Mesenchymal stem cell (in vitro differentiated cells and primary cell): Measurements from ENCODE around the gene SLC23A2.

ENCODE experiments used
- DNase-seq: peaks from one replicate; pipeline ENCODE4 v3.0.0-alpha.2; 2013
- H2AFZ ChIP-seq: one replicate; pipeline ENCODE4 v1.6.1; 2013; ENCODE audit warnings: low read depth, mild to moderate bottlenecking, control low read depth, inconsistent platforms, low read length, moderate library complexity
- H2AK5ac ChIP-seq: 2 replicates; pipeline ENCODE4 v1.6.1; 2013; ENCODE audit warnings: low read length, moderate library complexity, mild to moderate bottlenecking, inconsistent platforms; ENCODE audit not compliant: severe bottlenecking
- H2BK120ac ChIP-seq: one replicate; pipeline ENCODE4 v1.6.1; 2013; ENCODE audit warnings: low read depth, mild to moderate bottlenecking, inconsistent platforms, low read length, moderate library complexity
- H2BK12ac ChIP-seq, 2 experiments: one replicate each; pipeline ENCODE4 v1.6.1; 2013; ENCODE audit warnings: inconsistent platforms in 2 of 2, low read length in 2 of 2, mild to moderate bottlenecking in 2 of 2, moderate library complexity in 2 of 2, control low read depth in 1 of 2
- H2BK15ac ChIP-seq: one replicate; pipeline ENCODE4 v1.6.1; 2013; ENCODE audit warnings: mild to moderate bottlenecking, low read depth, inconsistent platforms; ENCODE audit not compliant: poor library complexity, severe bottlenecking
- H2BK5ac ChIP-seq: 2 replicates; pipeline ENCODE4 v1.6.1; 2013; ENCODE audit warnings: low read depth, mild to moderate bottlenecking, low read length, control low read depth, inconsistent platforms; ENCODE audit not compliant: poor library complexity, severe bottlenecking
- H3K14ac ChIP-seq, 2 experiments: one replicate each; pipeline ENCODE4 v1.6.1; 2013; ENCODE audit warnings: inconsistent platforms in 2 of 2, low read length in 2 of 2, control low read depth in 1 of 2, mild to moderate bottlenecking in 1 of 2, moderate library complexity in 1 of 2
- H3K18ac ChIP-seq, 2 experiments: one replicate each; pipeline ENCODE4 v1.6.1; 2013; ENCODE audit warnings: inconsistent platforms in 2 of 2, low read length in 2 of 2, control low read depth in 1 of 2, low read depth in 1 of 2, mild to moderate bottlenecking in 1 of 2
- H3K23ac ChIP-seq, 2 experiments: one replicate each; pipeline ENCODE4 v1.6.1; 2013; ENCODE audit warnings: inconsistent platforms in 2 of 2, low read length in 2 of 2, mild to moderate bottlenecking in 2 of 2, moderate library complexity in 2 of 2, control low read depth in 1 of 2
- H3K27ac ChIP-seq: 2 replicates; pipeline ENCODE4 v1.5.1; 2013; ENCODE audit warnings: mild to moderate bottlenecking, moderate library complexity, low read length, control low read depth, inconsistent platforms; ENCODE audit not compliant: poor library complexity, severe bottlenecking
- H3K27me3 ChIP-seq, 2 experiments: 2 replicates each; pipeline versions ENCODE4 v1.6.1 to v1.7.0; 2013; ENCODE audit warnings: low read length in 2 of 2, mild to moderate bottlenecking in 2 of 2, moderate library complexity in 2 of 2, control low read depth in 1 of 2, inconsistent platforms in 1 of 2; ENCODE audit not compliant: control insufficient read depth in 1 of 2, insufficient read depth in 1 of 2
- H3K36me3 ChIP-seq, 2 experiments: 2 replicates each; pipeline versions ENCODE4 v1.6.1 to v1.7.0; 2013; ENCODE audit warnings: low read length in 2 of 2, control low read depth in 1 of 2, inconsistent platforms in 1 of 2, low read depth in 1 of 2, mild to moderate bottlenecking in 1 of 2; ENCODE audit not compliant: insufficient read depth in 2 of 2, control insufficient read depth in 1 of 2
- H3K4ac ChIP-seq, 2 experiments: one replicate each; pipeline ENCODE4 v1.6.1; 2013; ENCODE audit warnings: inconsistent platforms in 2 of 2, low read length in 2 of 2, mild to moderate bottlenecking in 2 of 2, moderate library complexity in 2 of 2, control low read depth in 1 of 2, low read depth in 1 of 2
- H3K4me1 ChIP-seq: 2 replicates; pipeline ENCODE4 v1.6.1; 2013; ENCODE audit warnings: low read depth, low read length, control low read depth; ENCODE audit not compliant: control insufficient read depth, insufficient read depth
- H3K4me2 ChIP-seq: 2 replicates; pipeline ENCODE4 v1.6.1; 2013; ENCODE audit warnings: low read length, mild to moderate bottlenecking, inconsistent platforms; ENCODE audit not compliant: poor library complexity, severe bottlenecking
- H3K4me3 ChIP-seq, 2 experiments: 2 replicates each; pipeline versions ENCODE4 v1.5.1 to v1.7.0; 2013; ENCODE audit warnings: low read length in 2 of 2, mild to moderate bottlenecking in 2 of 2, control low read depth in 1 of 2, low read depth in 1 of 2; ENCODE audit not compliant: insufficient read depth in 1 of 2
- H3K79me1 ChIP-seq: replicated peaks from 2 replicates; pipeline ENCODE4 v1.6.1; 2013; ENCODE audit warnings: mild to moderate bottlenecking, control low read depth, low read length, inconsistent platforms; ENCODE audit not compliant: poor library complexity, severe bottlenecking
- H3K9ac ChIP-seq: 2 replicates; pipeline ENCODE4 v1.7.0; 2013; ENCODE audit warnings: mild to moderate bottlenecking, low read length, moderate library complexity
- H3K9me3 ChIP-seq: 2 replicates; pipeline ENCODE4 v1.7.0; 2013; ENCODE audit warnings: mild to moderate bottlenecking, low read length; ENCODE audit not compliant: control insufficient read depth
- H4K8ac ChIP-seq: one replicate; pipeline ENCODE4 v1.6.1; 2013; ENCODE audit warnings: inconsistent platforms, mild to moderate bottlenecking, low read length, moderate library complexity
- H4K91ac ChIP-seq: one replicate; pipeline ENCODE4 v1.6.1; 2013; ENCODE audit warnings: mild to moderate bottlenecking, low read length, inconsistent platforms
- WGBS: methylation state at CpG from one replicate; pipeline ENCODE4 v1.1.7; 2013; ENCODE audit warnings: mixed read lengths; 5-methylcytosine and 5-hydroxymethylcytosine counted together

Gene SLC23A2

GRCh38 chr20:4814696-4815252 is 186.5 kb downstream of the SLC23A2 start:
- Histone ChIP-seq H3K27me3 (peaks cover 5 to 33% of the 10 kb centered on the region in 2 experiments), H2BK15ac (no peak overlapping the region), H3K23ac (no peak overlapping the region), H2BK120ac (no peak overlapping the region), H3K4ac (no peak overlapping the region), H2AK5ac (peak overlapping the region; percentile 67), H4K8ac (no peak overlapping the region), H3K4me3 (no peak overlapping the region), H3K36me3 (no peaks in the 10 kb centered on the region), H2BK5ac (no peak overlapping the region), H3K14ac (no peak overlapping the region), H3K18ac (no peak overlapping the region), H3K27ac (no peak overlapping the region), H2AFZ (no peak overlapping the region), H3K4me1 (peaks cover 21% of the 10 kb centered on the region), H3K79me1 (no peaks in the 10 kb centered on the region), H2BK12ac (no peak overlapping the region), H4K91ac (no peak overlapping the region), H3K9ac (no peak overlapping the region), H3K9me3 (no peaks in the 10 kb centered on the region), H3K4me2 (no peak overlapping the region)
- no peak for DNase-seq
- WGBS: 89% methylated on average over 20 of the region's 20 CpGs

GRCh38 chr20:4813863-4814695 is 187.2 kb downstream of the SLC23A2 start:
- Histone ChIP-seq H3K18ac (no peak overlapping the region), H2AK5ac (peak overlapping the region; percentile 67), H3K4me3 (no peak overlapping the region), H3K27me3 (peaks cover 5 to 33% of the 10 kb centered on the region in 2 experiments), H4K91ac (no peak overlapping the region), H3K36me3 (no peaks in the 10 kb centered on the region), H2BK120ac (no peak overlapping the region), H2BK12ac (no peak overlapping the region), H3K23ac (no peak overlapping the region), H3K27ac (no peak overlapping the region), H2AFZ (no peak overlapping the region), H3K9me3 (no peaks in the 10 kb centered on the region), H3K4ac (no peak overlapping the region), H3K79me1 (no peaks in the 10 kb centered on the region), H2BK15ac (no peak overlapping the region), H3K4me2 (no peak overlapping the region), H3K14ac (no peak overlapping the region), H3K4me1 (peaks cover 21% of the 10 kb centered on the region), H4K8ac (no peak overlapping the region), H2BK5ac (no peak overlapping the region), H3K9ac (no peak overlapping the region)
- 75% methylated on average over 13 of the region's 13 CpGs for WGBS
- no peak for DNase-seq

DNA sequence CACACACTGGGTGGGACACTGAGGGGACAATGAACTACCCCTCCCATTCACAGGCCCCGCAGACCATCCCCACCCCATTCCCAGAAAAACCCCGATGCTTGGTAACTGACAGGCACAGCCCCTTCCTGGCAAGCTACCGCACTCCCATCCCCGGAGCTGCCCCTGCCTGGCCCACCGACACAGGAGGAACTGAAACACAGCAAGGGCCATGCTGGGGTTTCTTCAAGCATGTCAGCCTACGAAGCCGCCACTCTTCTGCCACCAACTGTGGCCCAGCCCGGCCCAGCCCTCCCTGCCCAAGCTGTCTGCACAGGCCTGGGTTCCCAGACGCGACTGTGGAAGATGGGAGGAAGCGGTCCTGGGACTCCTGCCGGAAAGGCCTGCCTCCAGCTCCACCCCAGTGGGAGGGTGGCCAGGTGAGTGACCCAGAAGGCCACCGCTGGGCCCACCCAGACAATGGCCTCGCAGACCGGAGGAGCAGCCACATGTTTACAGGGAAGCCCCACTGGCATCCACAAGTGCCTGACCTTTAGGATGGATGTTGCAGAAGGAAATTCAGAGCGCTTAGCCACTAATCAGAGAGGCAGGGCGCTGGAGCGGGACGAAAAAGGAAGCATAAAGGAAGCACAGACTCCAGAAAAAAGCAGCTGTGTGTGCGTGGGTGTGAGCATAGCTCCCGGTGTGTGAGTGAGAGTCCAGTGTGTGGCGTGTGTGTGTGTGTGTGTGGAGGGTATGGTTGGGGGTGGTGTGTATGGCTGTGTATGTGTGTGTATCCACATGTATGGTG is 188.0 kb downstream of the SLC23A2 start:
- Histone ChIP-seq H3K4ac (no peak overlapping the region), H3K79me1 (no peaks in the 10 kb centered on the region), H3K4me2 (no peak overlapping the region), H3K27ac (no peak overlapping the region), H3K9me3 (no peaks in the 10 kb centered on the region), H2BK120ac (no peak overlapping the region), H3K36me3 (no peaks in the 10 kb centered on the region), H4K8ac (no peak overlapping the region), H2AK5ac (no peak overlapping the region), H3K4me3 (no peak overlapping the region), H3K14ac (no peak overlapping the region), H2BK5ac (no peak overlapping the region), H3K9ac (no peak overlapping the region), H2AFZ (no peak overlapping the region), H3K18ac (no peak overlapping the region), H3K27me3 (peaks cover 5 to 33% of the 10 kb centered on the region in 2 experiments), H4K91ac (no peak overlapping the region), H3K4me1 (peaks cover 21% of the 10 kb centered on the region), H2BK15ac (no peak overlapping the region), H2BK12ac (no peak overlapping the region), H3K23ac (no peak overlapping the region)
- DNase-seq: no peak
- 88% methylated on average over 22 of the region's 22 CpGs for WGBS

DNA sequence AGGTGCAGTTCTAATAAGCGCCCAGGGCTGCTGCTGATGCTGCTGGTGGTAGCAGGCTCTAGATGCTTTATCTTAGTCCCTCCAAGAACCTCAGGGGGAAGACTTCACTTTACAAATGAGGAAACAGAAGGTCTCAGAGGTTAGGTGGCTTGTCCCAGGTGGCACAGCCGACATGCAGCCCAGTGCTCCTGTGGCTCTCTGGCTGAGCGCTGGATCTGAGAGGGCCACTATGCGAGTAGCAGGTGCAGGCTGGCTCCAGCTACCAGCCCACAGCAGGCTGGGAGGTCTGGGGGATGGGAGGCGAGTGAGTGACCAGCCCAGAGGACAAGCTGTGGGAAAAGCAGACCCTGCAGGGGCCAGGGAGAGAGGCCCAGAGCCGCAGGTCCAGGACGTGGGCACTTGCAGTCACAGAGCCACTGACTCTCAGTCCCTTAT is 188.7 kb downstream of the SLC23A2 start:
- Histone ChIP-seq H3K27me3 (peaks cover 5 to 33% of the 10 kb centered on the region in 2 experiments), H4K8ac (no peak overlapping the region), H3K79me1 (no peaks in the 10 kb centered on the region), H3K9ac (no peak overlapping the region), H4K91ac (no peak overlapping the region), H2BK12ac (no peak overlapping the region), H3K27ac (no peak overlapping the region), H2BK5ac (no peak overlapping the region), H3K36me3 (no peaks in the 10 kb centered on the region), H2AK5ac (no peak overlapping the region), H3K4ac (no peak overlapping the region), H3K9me3 (no peaks in the 10 kb centered on the region), H2AFZ (no peak overlapping the region), H2BK120ac (no peak overlapping the region), H3K4me3 (no peak overlapping the region), H3K23ac (no peak overlapping the region), H3K4me1 (peaks cover 21% of the 10 kb centered on the region), H2BK15ac (no peak overlapping the region), H3K4me2 (no peak overlapping the region), H3K18ac (no peak overlapping the region), H3K14ac (no peak overlapping the region)
- no peak for DNase-seq
- WGBS: 76% methylated on average over 6 of the region's 7 CpGs
